ENCODE data around the gene RRP1B.
"Not testable (repeated sequence)": the region's sequence is repeated elsewhere in the genome, so short reads cannot be mapped to it uniquely, and the experiment has no call there.

GRCh38 chr21:43616861-43617260 is 42.5 kb upstream of the RRP1B start:
- TF ChIP-seq CTCF (IDR thresholded peaks at IDR 0.05; ENCODE audit: poor library complexity, severe bottlenecking); EZH2 (IDR thresholded peaks at IDR 0.05; ENCODE audit: borderline replicate concordance, insufficient read depth, low read length, poor library complexity, severe bottlenecking); REST (IDR thresholded peaks at IDR 0.05; ENCODE audit: borderline replicate concordance); POLR2AphosphoS5 (IDR thresholded peaks at IDR 0.05); MXI1 (conservative IDR thresholded peaks at IDR 0.05; ENCODE audit: poor library complexity, severe bottlenecking); RAD21 (conservative IDR thresholded peaks at IDR 0.05); TAF1 (IDR thresholded peaks at IDR 0.05; ENCODE audit: low read depth); EP300 (conservative IDR thresholded peaks at IDR 0.05; ENCODE audit: poor library complexity, severe bottlenecking); SMC3 (conservative IDR thresholded peaks at IDR 0.05; ENCODE audit: poor library complexity): not testable (repeated sequence)
